Vagina (tissue), 2 donors: ENCODE results near the gene BRINP1. TPM values are rescaled to one million over a fixed set of nuclear protein-coding genes. Genes with fewer than 3 reads are reported as not detected.
"Not testable (repeated sequence)": the region's sequence is repeated elsewhere in the genome, so short reads cannot be mapped to it uniquely, and the experiment has no call there.

ENCODE experiments used
- DNase-seq, 2 donors: peaks; one replicate each; pipeline ENCODE4 v3.0.0-alpha.2; 2017; ENCODE audit errors: extremely low spot score in 2 of 2
- H3K27ac ChIP-seq: fragments of 200-600 bp; sonication (generic); one replicate; pipeline ENCODE4 v1.5.1; 2019
- H3K27me3 ChIP-seq: fragments of 200-600 bp; sonication (generic); one replicate; pipeline ENCODE4 v1.5.1; 2019
- H3K36me3 ChIP-seq, 2 donors: fragments of 200-600 bp; sonication (generic); one replicate each; pipeline ENCODE4 v1.5.1; 2017 to 2019
- H3K4me1 ChIP-seq: fragments of 200-600 bp; sonication (generic); one replicate; pipeline ENCODE4 v1.5.1; 2019
- H3K4me3 ChIP-seq, 2 donors: fragments of 200-600 bp; sonication (generic); 1 replicate in 1 of 2; 2 replicates in 1 of 2; pipeline ENCODE4 v1.5.1; 2016 to 2019
- H3K9me3 ChIP-seq: fragments of 200-600 bp; sonication (generic); one replicate; pipeline ENCODE4 v1.5.1; 2019
- CTCF ChIP-seq, 3 experiments: fragments of 450-650 bp in 2 of 3; fragments of 200-600 bp in 1 of 3; sonication (generic) in 1 of 3; IDR thresholded peaks; one replicate each; pipeline ENCODE4 v1.5.1; 2017 to 2019; ENCODE audit warnings: antibody characterized with exemption in 3 of 3, mild to moderate bottlenecking in 2 of 3, moderate library complexity in 2 of 3
- POLR2A ChIP-seq, 2 donors: fragments of 450-650 bp; IDR thresholded peaks; one replicate each; pipeline ENCODE4 v1.6.1; 2017; ENCODE audit warnings: antibody characterized with exemption in 2 of 2, mild to moderate bottlenecking in 2 of 2, moderate library complexity in 2 of 2
- POLR2AphosphoS5 ChIP-seq, 2 donors: sonication (generic); formaldehyde crosslinking; IDR thresholded peaks; one replicate each; pipeline ENCODE4 v1.9.0; 2017; ENCODE audit warnings: antibody characterized with exemption in 2 of 2, mild to moderate bottlenecking in 2 of 2, low read depth in 1 of 2; ENCODE audit not compliant: insufficient read depth in 1 of 2
- intact Hi-C: fragments of 100-400 bp; cut with DNase I; formaldehyde crosslinking; loops from one replicate; pipeline ENCODE4 v1.15.1; 2023
- total RNA-seq: library from RNA; depleted of rRNA; stranded (reverse); fragments of >200 nt; gene quantifications from one replicate; pipeline ENCODE4 v1.2.3, GENCODE V29; 2016

Gene BRINP1
- total RNA-seq, 1 donor from 2014 or later, result 0.49 TPM

GRCh38 chr9:119179701-119180100 lies 189.5 kb downstream of the BRINP1 start:
- H3K36me3 ChIP-seq, result no peaks in the 10 kb centered on the region
- H3K27ac ChIP-seq, result no peak overlapping the region
- no peaks in the 10 kb centered on the region for H3K9me3 ChIP-seq
- no peak for TF ChIP-seq POLR2A (IDR thresholded peaks at IDR 0.05)
- TF ChIP-seq CTCF (IDR thresholded peaks at IDR 0.05), result no peak
- no peak for TF ChIP-seq POLR2AphosphoS5 (IDR thresholded peaks at IDR 0.05; ENCODE audit: insufficient read depth in 1 of 2, low read depth in 1 of 2)
- no peak overlapping the region for H3K4me3 ChIP-seq
- intact Hi-C loops, result no loop called here
- no peak for DNase-seq
- H3K4me1 ChIP-seq, result no peaks in the 10 kb centered on the region
- no peaks in the 10 kb centered on the region for H3K27me3 ChIP-seq

DNA sequence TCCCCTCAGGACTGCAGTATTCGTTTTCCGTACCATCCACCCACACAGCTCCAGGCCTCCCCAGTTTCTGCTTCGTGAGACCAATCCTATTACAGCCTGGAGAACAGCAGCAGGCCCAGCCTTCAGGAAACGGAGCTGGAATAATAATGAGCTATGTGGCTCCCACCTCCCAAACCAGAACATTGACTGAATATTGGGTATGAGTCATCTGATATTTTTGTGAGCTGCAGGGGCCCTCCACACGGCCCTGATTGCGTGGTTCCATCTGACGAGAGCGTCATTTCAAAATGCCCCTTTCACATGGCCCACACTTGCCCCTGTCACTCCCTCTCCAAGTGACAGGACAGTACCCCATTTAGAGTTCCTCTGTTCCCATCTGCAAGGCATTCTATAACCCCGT lies 192.0 kb downstream of the BRINP1 start:
- Histone ChIP-seq H3K27me3 (no peaks in the 10 kb centered on the region), H3K9me3 (no peaks in the 10 kb centered on the region), H3K27ac (no peak overlapping the region), H3K36me3 (no peaks in the 10 kb centered on the region), H3K4me1 (no peaks in the 10 kb centered on the region), H3K4me3 (no peak overlapping the region)
- intact Hi-C loops, result no loop called here
- TF ChIP-seq POLR2AphosphoS5 (IDR thresholded peaks at IDR 0.05; ENCODE audit: insufficient read depth in 1 of 2, low read depth in 1 of 2), result no peak
- no peak for TF ChIP-seq CTCF (IDR thresholded peaks at IDR 0.05)
- no peak for TF ChIP-seq POLR2A (IDR thresholded peaks at IDR 0.05)
- DNase-seq, result no peak

DNA sequence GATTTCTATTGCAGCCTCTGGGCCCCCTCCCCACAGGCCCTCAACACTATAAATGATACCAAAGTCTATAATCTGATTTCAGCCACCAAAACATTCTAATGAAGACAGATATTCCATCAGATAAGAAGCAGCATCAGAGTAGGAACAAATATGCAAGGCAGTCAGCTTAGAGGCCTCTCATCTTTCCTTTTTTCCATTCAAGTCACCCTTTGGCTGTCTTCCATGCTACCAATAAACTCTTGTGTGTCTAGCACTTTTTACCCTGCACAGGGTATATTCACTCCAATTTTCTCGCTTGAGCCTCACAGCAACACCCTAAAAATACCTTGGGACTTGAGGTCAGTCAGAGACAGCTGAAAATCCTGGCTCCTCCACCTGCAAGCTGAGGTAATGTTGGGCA lies 193.7 kb downstream of the BRINP1 start:
- TF ChIP-seq POLR2AphosphoS5 (IDR thresholded peaks at IDR 0.05; ENCODE audit: insufficient read depth in 1 of 2, low read depth in 1 of 2), result no peak
- no peak for TF ChIP-seq POLR2A (IDR thresholded peaks at IDR 0.05)
- no peak for TF ChIP-seq CTCF (IDR thresholded peaks at IDR 0.05)
- H3K36me3 ChIP-seq, result no peaks in the 10 kb centered on the region
- no peak for DNase-seq
- H3K27ac ChIP-seq, result no peak overlapping the region
- H3K4me3 ChIP-seq, result no peak overlapping the region
- intact Hi-C loops, result no loop called here
- H3K9me3 ChIP-seq, result no peaks in the 10 kb centered on the region
- no peaks in the 10 kb centered on the region for H3K27me3 ChIP-seq
- no peaks in the 10 kb centered on the region for H3K4me1 ChIP-seq

GRCh38 chr9:119169222-119169621 lies 200.0 kb downstream of the BRINP1 start:
- DNase-seq, intact Hi-C loops, H3K36me3 ChIP-seq, H3K27ac ChIP-seq, H3K27me3 ChIP-seq, H3K9me3 ChIP-seq, H3K4me1 ChIP-seq, H3K4me3 ChIP-seq: not testable (repeated sequence)

DNA sequence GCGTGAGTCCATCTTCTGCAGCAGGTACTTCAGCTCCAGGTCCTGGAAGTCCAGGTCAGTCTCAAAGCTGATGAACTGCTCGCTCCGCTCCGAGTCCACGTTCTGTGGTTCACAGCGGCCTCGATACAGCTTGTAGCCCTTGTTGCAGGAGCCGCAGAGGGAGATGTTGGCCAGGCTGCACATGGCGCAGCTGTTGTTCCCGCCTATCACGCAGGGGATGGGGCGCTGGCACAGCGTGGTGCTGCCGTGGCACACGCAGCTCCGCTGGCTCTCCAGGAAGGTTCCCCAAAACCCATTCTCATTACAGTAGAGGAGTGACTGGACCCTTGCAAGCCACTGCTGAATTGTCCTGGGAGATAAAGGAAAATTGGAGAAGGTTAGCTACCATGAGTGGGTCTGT lies 201.4 kb downstream of the BRINP1 start:
- TF ChIP-seq CTCF (IDR thresholded peaks at IDR 0.05), result no peak
- no peak for TF ChIP-seq POLR2A (IDR thresholded peaks at IDR 0.05)
- no peak for TF ChIP-seq POLR2AphosphoS5 (IDR thresholded peaks at IDR 0.05; ENCODE audit: insufficient read depth in 1 of 2, low read depth in 1 of 2)
- Histone ChIP-seq H3K4me1 (no peaks in the 10 kb centered on the region), H3K9me3 (no peaks in the 10 kb centered on the region), H3K4me3 (no peak overlapping the region), H3K27me3 (no peaks in the 10 kb centered on the region), H3K27ac (no peak overlapping the region), H3K36me3 (no peaks in the 10 kb centered on the region)
- no peak for DNase-seq
- intact Hi-C loops, result no loop called here

- Histone ChIP-seq H3K36me3 (no peaks in the 10 kb centered on the region), H3K27ac (no peak overlapping the region), H3K4me1 (no peaks in the 10 kb centered on the region), H3K9me3 (no peaks in the 10 kb centered on the region), H3K4me3 (no peak overlapping the region), H3K27me3 (no peaks in the 10 kb centered on the region)
- intact Hi-C loops, result no loop called here
- TF ChIP-seq CTCF (IDR thresholded peaks at IDR 0.05) (no peak), POLR2A (IDR thresholded peaks at IDR 0.05) (no peak), POLR2AphosphoS5 (IDR thresholded peaks at IDR 0.05; ENCODE audit: insufficient read depth in 1 of 2, low read depth in 1 of 2) (no peak)
- no peak for DNase-seq
These were observed 202.0 kb downstream of the BRINP1 start for GRCh38 chr9:119167267-119167666.
